ENCODE measurements around the gene SIRT3. TPM values are rescaled to one million over a fixed set of nuclear protein-coding genes. Genes with fewer than 3 reads are reported as not detected.
"Not testable (repeated sequence)": the region's sequence is repeated elsewhere in the genome, so short reads cannot be mapped to it uniquely, and the experiment has no call there.

SIRT3 gene
- total RNA-seq, 2 donors from 2014 or later: 16.1 to 22.0 TPM

- H3K4me3 ChIP-seq: no peak overlapping the region
- peaks cover 59% of the 10 kb centered on the region for H3K36me3 ChIP-seq
- TF ChIP-seq CTCF (IDR thresholded peaks at IDR 0.05): no peak
- no peaks in the 10 kb centered on the region for H3K9me3 ChIP-seq
- no peak overlapping the region for H3K27ac ChIP-seq
- DNase-seq (ENCODE audit: low spot score) (no peak), ATAC-seq (ENCODE audit: insufficient number of reproducible peaks, low FRiP score, low read depth) (no peak)
- H3K27me3 ChIP-seq (replicated peaks; ENCODE audit: insufficient read depth): no peaks in the 10 kb centered on the region
- no peaks in the 10 kb centered on the region for H3K4me1 ChIP-seq (ENCODE audit: control insufficient read depth in 1 of 2, low read depth in 2 of 2)
Measured at GRCh38 chr11:250274-250673, 14.1 kb upstream of the SIRT3 start.

DNA sequence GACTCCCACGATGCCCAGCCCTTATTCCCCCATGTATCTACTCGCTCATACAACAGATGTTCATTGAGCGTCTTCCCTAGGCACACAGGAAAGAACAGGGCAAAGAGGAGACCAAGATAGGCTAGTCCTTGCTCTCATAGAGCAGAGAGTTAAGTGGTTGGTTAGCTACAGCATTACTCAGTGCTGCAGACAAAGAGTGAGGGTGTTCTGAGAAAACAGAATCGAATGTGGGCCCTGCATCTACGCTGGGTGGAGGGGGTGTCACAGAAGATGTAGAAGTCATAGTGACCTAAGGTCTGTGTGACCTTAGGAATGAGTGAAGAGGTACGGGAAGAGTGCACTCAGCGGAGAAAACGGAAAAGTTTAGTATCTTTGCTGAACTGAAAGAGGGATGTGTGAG is 12.9 kb upstream of the SIRT3 start:
- H3K36me3 ChIP-seq: peaks cover 66% of the 10 kb centered on the region
- ATAC-seq (ENCODE audit: insufficient number of reproducible peaks, low FRiP score, low read depth): no peak
- DNase-seq (ENCODE audit: low spot score): no peak
- no peak overlapping the region for H3K4me3 ChIP-seq
- H3K9me3 ChIP-seq: no peaks in the 10 kb centered on the region
- TF ChIP-seq CTCF (IDR thresholded peaks at IDR 0.05): no peak
- no peaks in the 10 kb centered on the region for H3K4me1 ChIP-seq (ENCODE audit: control insufficient read depth in 1 of 2, low read depth in 2 of 2)
- no peaks in the 10 kb centered on the region for H3K27me3 ChIP-seq (replicated peaks; ENCODE audit: insufficient read depth)
- H3K27ac ChIP-seq: no peak overlapping the region

GRCh38 chr11:244376-244775 is 8.2 kb upstream of the SIRT3 start:
- Histone ChIP-seq H3K27me3 (replicated peaks; ENCODE audit: insufficient read depth) (no peaks in the 10 kb centered on the region), H3K27ac (no peak overlapping the region), H3K4me3 (no peak overlapping the region), H3K4me1 (ENCODE audit: control insufficient read depth in 1 of 2, low read depth in 2 of 2) (peaks cover 0 to 4% of the 10 kb centered on the region in 2 donors), H3K9me3 (no peaks in the 10 kb centered on the region), H3K36me3 (peaks cover 54% of the 10 kb centered on the region)
- no peak for TF ChIP-seq CTCF (IDR thresholded peaks at IDR 0.05)
- DNase-seq (ENCODE audit: low spot score) (no peak), ATAC-seq (ENCODE audit: insufficient number of reproducible peaks, low FRiP score, low read depth) (no peak)

GRCh38 chr11:241634-242033 is 5.5 kb upstream of the SIRT3 start:
- Histone ChIP-seq H3K27ac (no peak overlapping the region), H3K4me3 (no peak overlapping the region), H3K9me3 (no peaks in the 10 kb centered on the region), H3K4me1 (ENCODE audit: control insufficient read depth in 1 of 2, low read depth in 2 of 2) (peaks cover 14 to 18% of the 10 kb centered on the region in 2 donors), H3K36me3 (peaks cover 31% of the 10 kb centered on the region), H3K27me3 (replicated peaks; ENCODE audit: insufficient read depth) (no peaks in the 10 kb centered on the region)
- DNase-seq (ENCODE audit: low spot score): no peak
- ATAC-seq (ENCODE audit: insufficient number of reproducible peaks, low FRiP score, low read depth): no peak
- no peak for TF ChIP-seq CTCF (IDR thresholded peaks at IDR 0.05)

- no peak for TF ChIP-seq CTCF (IDR thresholded peaks at IDR 0.05)
- H3K36me3 ChIP-seq: peaks cover 25% of the 10 kb centered on the region
- no peak overlapping the region for H3K4me3 ChIP-seq
- no peaks in the 10 kb centered on the region for H3K9me3 ChIP-seq
- no peak overlapping the region for H3K27ac ChIP-seq
- H3K4me1 ChIP-seq (ENCODE audit: control insufficient read depth in 1 of 2, low read depth in 2 of 2): peaks cover 16 to 23% of the 10 kb centered on the region in 2 donors
- no peak for DNase-seq (ENCODE audit: low spot score)
- ATAC-seq (ENCODE audit: insufficient number of reproducible peaks, low FRiP score, low read depth): no peak
- no peaks in the 10 kb centered on the region for H3K27me3 ChIP-seq (replicated peaks; ENCODE audit: insufficient read depth)
Measured at GRCh38 chr11:240315-240714, 4.2 kb upstream of the SIRT3 start.

- peaks cover 16% of the 10 kb centered on the region for H3K36me3 ChIP-seq
- not testable (repeated sequence) for ATAC-seq (ENCODE audit: insufficient number of reproducible peaks, low FRiP score, low read depth)
Measured at GRCh38 chr11:238346-238745, 2.2 kb upstream of the SIRT3 start.

More at GRCh38 chr11:238346-238745, 2.2 kb upstream of the SIRT3 start:
- not testable (repeated sequence) for DNase-seq (ENCODE audit: low spot score); H3K27ac ChIP-seq; H3K27me3 ChIP-seq (replicated peaks; ENCODE audit: insufficient read depth); H3K4me3 ChIP-seq; H3K9me3 ChIP-seq
- H3K4me1 ChIP-seq (ENCODE audit: control insufficient read depth in 1 of 2, low read depth in 2 of 2): peaks cover 20 to 27% of the 10 kb centered on the region in 2 donors

All from thoracic aorta (tissue), 2 donors.